GM23338 (cell line): ENCODE results near the gene AMBRA1.

Source experiments
- CREB1 ChIP-seq: fragments of 250-450 bp; sonication (Bioruptor Pico); IDR thresholded peaks from 2 replicates; pipeline ENCODE4 v1.5.0; 2020; ENCODE audit warnings: low read depth, mild to moderate bottlenecking, moderate library complexity
- CTCF ChIP-seq, 2 experiments: fragments of 200-600 bp in 1 of 2; sonication (generic) in 1 of 2; conservative IDR thresholded peaks; 2 replicates each; pipeline versions ENCODE4 v1.5.1 to v1.6.1; 2016 to 2017; ENCODE audit warnings: antibody characterized with exemption in 2 of 2, low read depth in 2 of 2, mild to moderate bottlenecking in 2 of 2, moderate library complexity in 1 of 2
- ETS1 ChIP-seq: IDR thresholded peaks from 2 replicates; pipeline ENCODE4 v1.6.1; 2016; ENCODE audit warnings: antibody characterized with exemption
- EZH2 ChIP-seq: fragments of 200-600 bp; sonication (generic); IDR thresholded peaks from one replicate; pipeline ENCODE4 v1.8.0; 2017; ENCODE audit warnings: antibody characterized with exemption, mild to moderate bottlenecking, low read depth; ENCODE audit not compliant: unreplicated experiment
- EZH2phosphoT487 ChIP-seq: fragments of 200-600 bp; sonication (generic); IDR thresholded peaks from one replicate; pipeline ENCODE4 v1.8.1; 2018; ENCODE audit warnings: antibody characterized with exemption; ENCODE audit not compliant: unreplicated experiment
- JUNB ChIP-seq: IDR thresholded peaks from one replicate; pipeline ENCODE4 v1.6.1; 2016; ENCODE audit warnings: antibody characterized with exemption; ENCODE audit not compliant: unreplicated experiment
- NANOG ChIP-seq: IDR thresholded peaks from 2 replicates; pipeline ENCODE4 v1.6.1; 2016; ENCODE audit warnings: antibody characterized with exemption, borderline replicate concordance
- POLR2AphosphoS5 ChIP-seq: IDR thresholded peaks from 2 replicates; pipeline ENCODE4 v1.6.1; 2016; ENCODE audit warnings: antibody characterized with exemption, low read depth
- REST ChIP-seq: IDR thresholded peaks from one replicate; pipeline ENCODE4 v1.6.1; 2018; ENCODE audit warnings: antibody characterized with exemption; ENCODE audit not compliant: unreplicated experiment
- STAT1 ChIP-seq: IDR thresholded peaks from one replicate; pipeline ENCODE4 v1.6.1; 2016; ENCODE audit warnings: antibody characterized with exemption; ENCODE audit not compliant: unreplicated experiment
- ZNF114 ChIP-seq: fragments of 250-450 bp; sonication (Bioruptor Pico); IDR thresholded peaks from 2 replicates; pipeline ENCODE4 v1.5.0; 2020; ENCODE audit warnings: mild to moderate bottlenecking, moderate library complexity
- ZNF331 ChIP-seq: fragments of 250-450 bp; sonication (Bioruptor Pico); IDR thresholded peaks from 2 replicates; pipeline ENCODE4 v1.5.0; 2020; ENCODE audit warnings: low read depth, mild to moderate bottlenecking, moderate library complexity
- ZNF462 ChIP-seq: fragments of 250-450 bp; sonication (Bioruptor Pico); IDR thresholded peaks from 2 replicates; pipeline ENCODE4 v1.5.0; 2020; ENCODE audit warnings: mild to moderate bottlenecking, moderate library complexity

GRCh38 chr11:46420513-46420912 is 173.3 kb downstream of the AMBRA1 start:
- no peak for TF ChIP-seq REST
- TF ChIP-seq CTCF (conservative IDR thresholded peaks at IDR 0.05; ENCODE audit: low read depth in 2 of 2), result no peak
- TF ChIP-seq POLR2AphosphoS5, result no peak
- no peak for TF ChIP-seq ZNF114
- TF ChIP-seq EZH2, result no peak
- TF ChIP-seq EZH2phosphoT487, result no peak
- TF ChIP-seq JUNB, result no peak
- no peak for TF ChIP-seq ZNF331 (CRISPR knock-in tag)
- no peak for TF ChIP-seq CREB1
- TF ChIP-seq ETS1, result no peak
- TF ChIP-seq ZNF462 (CRISPR knock-in tag), result no peak
- no peak for TF ChIP-seq NANOG
- no peak for TF ChIP-seq STAT1
